HG03103 (cell line): ENCODE measurements around the gene ZC3H13.

Source experiments
- ATAC-seq: cut with Tn5 transposase; IDR thresholded peaks from one replicate; pipeline ENCODE4 v1.9.1; 2021; ENCODE audit warnings: low read depth; ENCODE audit not compliant: unreplicated experiment

ZC3H13 gene

DNA sequence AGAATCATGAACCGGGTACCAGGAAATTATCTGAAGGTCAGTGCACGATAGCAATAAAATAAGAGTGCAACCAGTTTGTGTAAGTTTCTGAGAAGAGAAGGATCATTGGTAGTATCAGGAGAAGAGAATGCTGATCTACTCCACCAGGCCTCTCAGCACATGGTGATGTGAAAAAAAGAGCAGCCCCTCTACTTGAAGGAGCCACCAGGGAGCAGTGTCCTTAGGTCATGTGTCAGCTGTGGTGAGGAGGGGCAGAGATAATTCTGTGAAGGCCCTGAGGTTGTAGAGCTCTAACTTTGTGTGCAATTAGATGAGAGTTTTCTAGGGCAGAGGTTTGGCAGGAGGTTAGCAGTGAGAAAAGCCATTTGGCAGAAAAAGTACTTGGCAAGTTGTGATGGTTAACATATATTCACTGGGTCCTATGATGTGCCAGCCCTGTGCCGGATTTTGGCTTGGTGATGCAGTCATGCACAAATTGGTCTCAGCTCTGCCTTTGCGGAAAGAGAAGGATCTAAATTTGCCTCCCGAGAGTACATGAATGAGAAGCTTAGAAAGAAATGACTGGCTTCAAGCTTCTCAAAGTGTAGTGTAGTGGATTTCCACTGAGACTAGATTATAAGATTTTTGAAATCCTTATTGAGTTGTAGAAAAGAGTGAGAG, 19.2 kb upstream of the ZC3H13 start:
- ATAC-seq = peak; percentile 79

DNA sequence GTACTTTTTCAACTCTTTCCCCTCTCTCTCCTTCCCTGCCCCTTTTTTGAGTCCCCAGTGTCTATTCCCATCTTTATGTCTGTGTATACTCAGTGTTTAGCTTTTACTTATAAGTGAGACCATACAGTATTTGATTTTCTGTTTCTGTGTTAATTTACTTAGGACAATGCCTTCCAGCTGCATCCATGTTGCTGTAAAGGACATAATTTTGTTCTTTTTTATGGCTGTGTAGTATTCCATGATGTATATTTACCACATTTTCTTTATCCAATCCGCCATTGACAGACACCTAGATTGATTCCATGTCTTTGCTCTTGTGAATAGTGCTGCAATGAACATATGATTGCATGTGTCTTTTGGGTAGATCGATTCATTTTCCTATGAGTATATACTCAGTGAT, 10.7 kb upstream of the ZC3H13 start:
- ATAC-seq = no peak

DNA sequence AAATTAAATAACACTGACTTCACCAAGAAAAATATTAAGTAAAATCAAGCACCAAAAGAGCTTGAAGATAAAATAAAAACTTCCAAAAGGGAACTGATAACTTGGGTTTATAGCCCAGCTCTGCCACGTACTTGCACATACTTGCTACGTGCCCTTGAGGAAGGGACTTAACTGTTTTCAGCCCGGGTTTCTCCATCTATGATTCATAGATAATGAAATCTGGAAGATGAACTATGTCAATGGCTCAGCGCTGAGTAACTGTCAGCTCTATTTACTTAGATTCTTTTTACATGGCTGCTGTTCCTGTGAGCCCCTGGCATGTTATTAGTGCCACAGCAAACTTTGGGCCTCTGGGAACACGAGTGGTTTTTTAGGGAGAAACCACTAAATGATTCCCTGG, 9.6 kb upstream of the ZC3H13 start:
- no peak for ATAC-seq

DNA sequence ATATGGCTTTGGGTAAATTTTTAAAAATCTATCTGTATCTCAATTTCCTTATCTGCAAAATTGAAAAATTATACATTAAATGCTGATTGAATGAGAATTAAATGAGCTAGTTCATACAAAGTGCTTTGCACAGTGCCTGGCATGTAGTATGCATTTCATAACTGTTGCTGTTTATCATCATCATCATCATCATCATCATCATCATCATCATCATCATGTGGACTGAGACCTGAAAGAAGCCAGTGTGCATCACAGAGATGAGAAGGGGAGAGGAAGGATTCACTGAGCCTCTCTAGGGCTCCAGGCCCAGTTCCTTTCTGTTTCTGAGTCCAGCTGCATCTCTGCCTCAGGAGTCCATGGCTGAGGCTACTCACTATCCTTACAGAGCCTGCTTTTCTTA, 6.9 kb upstream of the ZC3H13 start:
- no peak for ATAC-seq

DNA sequence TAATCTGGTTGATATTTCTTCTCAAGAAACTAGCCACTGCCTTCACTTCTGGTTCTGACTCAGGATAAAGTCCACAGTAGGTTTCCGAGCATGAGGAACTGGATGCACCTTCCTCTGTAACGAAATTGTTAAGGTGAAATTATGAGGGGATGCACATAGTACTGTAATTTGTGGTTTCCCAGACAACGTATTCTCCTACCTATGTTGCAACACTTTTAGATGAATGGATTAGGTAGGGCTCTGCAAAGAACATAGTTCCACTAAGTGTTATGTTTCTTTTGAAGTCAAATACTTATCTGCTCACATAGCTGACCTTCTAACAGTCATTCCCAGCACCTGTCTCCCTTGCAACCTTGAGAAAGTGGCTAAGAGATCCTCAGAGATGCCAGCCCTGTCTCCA, 5.7 kb upstream of the ZC3H13 start:
- no peak for ATAC-seq

DNA sequence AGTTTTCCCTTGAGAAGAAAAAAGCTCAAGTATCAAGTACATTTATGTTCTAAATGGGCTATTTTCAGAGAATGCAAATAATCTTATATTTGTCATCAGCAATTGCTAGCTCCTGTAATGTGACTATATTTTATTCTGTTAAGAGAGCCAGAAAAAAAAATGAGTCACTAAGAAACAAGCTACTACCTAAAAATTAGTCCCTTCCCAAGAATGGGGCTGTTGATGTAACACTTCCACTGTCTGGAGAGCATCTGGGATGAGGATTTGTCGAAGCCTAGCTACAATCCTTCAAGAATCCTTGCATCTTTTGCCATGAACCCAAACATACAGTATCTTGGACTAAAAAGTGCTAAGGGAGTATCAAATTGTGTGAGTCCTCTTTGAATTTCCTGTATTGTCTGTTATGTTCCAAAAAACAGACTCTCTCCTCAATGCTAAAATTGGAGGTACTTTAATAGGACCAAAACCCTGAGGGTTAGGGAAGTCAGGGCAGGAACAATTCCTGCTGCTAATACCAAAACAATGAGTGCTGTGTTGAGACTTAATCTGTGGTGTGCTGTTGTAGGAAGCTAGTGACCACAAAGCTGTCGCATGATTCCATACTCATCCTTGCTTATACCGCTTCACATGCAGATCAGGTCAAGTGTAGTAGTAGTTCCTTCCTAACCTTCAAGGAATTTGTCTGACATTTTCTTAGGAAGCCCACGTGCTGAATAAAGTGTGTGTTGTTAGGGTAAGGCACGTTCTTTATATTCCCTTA, 4.9 kb upstream of the ZC3H13 start:
- no peak for ATAC-seq

DNA sequence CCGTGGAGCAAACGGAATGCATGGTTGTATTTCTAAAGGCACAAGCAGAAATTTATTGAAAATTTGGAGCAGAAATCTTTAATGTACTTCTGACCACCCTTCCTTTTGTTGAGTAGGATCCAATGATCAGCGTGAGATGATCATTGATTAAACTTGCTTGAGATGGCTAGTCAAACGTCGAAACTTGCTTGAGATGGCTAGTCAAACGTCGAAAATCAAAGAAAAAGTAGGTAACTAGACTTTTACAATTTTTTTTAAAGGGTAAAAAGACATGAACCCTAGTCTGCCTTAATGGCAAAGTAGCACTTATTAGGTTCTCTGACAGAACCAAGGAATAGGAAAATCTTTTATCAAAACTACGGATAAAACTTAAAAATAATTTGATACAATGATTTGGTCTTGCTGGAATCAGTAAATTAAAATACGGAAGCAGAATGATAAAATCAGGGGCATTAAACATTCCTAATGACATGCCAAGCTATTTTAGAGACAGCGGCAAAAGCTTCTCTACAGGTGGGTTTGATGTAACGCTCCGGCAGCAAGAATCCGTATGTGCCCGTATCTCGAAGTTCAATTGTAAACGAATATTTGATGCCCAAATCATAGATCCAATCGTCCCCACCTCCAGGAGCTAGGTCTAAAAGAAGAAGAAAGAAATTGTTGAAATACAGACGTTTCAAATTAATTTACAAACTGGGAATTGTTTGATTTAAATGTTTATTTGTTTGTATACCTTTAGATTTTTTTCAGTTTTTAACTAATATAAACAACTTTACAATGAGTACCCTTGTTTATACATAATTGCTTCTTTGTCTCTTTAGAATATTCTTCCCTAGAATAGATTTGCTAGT, 841 bp upstream of the ZC3H13 start:
- ATAC-seq = no peak

DNA sequence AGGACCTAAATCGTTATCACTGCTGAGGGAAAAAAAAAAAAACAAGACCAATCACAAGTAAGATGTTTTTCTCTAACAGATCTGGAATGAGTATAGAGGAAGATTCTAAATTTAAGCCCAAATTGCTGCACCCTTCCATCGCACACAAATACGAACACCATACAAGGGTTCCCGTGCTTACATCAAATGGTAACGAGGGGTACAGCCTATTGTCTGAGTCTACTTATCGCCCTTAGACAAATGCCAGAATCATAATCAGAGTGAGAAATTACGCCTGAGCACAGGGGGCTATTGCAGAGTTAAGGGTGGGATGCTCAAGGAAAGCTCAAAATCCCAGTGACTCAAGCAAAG, 603 bp downstream of the ZC3H13 start:
- ATAC-seq = no peak

DNA sequence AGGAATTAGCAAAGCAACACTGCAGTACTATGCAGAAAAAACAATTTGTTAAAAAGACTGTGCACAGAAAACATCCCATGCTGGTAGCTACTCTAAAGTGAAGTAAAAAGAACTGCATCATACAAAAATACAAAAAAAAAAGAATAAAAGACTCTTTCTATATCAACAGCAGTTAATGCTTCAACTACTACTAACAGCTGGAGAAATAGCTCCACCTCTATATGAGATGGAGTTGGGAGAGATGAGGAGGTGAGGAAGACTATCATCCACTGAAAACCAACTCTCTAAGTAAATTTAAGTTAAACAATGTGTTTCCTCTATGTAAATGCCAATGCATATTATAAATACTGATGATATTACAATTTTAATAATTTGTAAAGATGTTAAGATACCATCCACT, 1.8 kb downstream of the ZC3H13 start:
- ATAC-seq = no peak

DNA sequence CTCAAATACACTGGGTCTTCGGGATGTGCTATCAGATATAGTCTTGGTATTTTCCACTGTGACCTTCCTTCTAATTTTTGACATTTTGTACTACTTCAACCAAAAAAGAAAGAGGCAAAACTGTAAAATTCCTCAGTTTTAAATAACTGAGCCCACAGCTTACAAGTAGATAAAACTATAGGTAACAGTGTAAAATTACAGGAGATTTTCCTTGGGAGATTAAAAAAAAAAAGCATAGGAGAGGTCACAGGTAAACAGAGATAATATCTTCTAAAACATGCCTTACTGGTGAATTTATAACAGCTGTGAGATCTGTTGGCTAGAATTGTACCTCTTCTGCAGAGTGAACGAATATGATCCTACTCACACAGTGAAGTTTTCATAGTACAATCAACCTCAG, 7.1 kb downstream of the ZC3H13 start:
- no peak for ATAC-seq

DNA sequence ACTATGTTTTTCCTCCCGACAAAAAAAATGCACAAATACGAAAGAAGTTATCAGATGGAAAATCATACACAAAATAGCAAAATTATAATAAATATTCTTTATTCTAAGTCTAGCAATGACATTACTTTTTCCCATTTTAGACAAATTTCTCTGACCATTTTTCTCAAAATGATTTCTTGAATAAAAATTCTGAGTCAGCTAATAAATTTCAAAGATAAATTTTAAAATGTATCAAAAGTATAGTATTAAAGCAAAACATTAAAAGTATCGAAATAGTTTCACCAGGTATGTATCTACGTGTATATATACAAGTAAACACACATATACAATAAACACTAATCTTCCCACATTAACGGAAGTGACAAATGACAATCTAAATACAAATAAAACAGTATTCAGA, 8.9 kb downstream of the ZC3H13 start:
- ATAC-seq = no peak

DNA sequence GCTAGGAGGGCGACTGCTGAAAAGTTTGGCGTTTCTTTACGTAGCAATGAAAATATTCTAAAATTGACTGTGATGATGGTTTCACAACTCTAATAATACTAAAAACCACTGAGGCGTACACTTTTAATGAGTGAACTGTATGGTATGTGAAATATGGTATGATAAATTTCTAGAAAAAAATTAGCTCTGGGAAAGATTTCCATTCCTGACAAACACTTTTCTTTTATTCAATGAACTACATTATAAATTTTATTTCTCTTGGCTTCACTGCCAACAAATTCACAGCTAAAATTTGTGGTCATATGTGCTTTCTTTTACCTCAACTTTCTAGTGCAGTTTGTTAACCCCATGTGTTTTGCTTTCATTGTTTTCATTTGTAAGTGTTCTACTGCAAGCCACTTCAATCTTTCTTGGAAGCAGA, 11.1 kb downstream of the ZC3H13 start:
- ATAC-seq = no peak

DNA sequence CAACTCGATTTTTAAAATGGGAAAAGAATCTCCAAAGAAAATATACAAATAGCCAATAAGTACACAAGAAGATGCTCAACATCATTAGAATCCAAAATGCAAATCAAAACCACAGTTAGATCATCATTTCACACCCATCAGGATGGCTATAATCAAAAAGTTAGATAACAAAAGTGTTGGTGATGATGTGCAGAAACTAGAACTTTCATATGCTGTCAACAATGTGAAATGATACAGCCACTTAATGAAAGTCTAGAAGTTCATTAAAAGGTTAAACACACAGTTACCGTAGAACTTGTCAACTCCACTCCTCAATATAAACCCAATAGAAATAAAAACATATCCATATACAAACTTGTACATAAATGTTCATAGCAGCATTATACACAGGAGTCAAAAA, 11.8 kb downstream of the ZC3H13 start:
- no peak for ATAC-seq

DNA sequence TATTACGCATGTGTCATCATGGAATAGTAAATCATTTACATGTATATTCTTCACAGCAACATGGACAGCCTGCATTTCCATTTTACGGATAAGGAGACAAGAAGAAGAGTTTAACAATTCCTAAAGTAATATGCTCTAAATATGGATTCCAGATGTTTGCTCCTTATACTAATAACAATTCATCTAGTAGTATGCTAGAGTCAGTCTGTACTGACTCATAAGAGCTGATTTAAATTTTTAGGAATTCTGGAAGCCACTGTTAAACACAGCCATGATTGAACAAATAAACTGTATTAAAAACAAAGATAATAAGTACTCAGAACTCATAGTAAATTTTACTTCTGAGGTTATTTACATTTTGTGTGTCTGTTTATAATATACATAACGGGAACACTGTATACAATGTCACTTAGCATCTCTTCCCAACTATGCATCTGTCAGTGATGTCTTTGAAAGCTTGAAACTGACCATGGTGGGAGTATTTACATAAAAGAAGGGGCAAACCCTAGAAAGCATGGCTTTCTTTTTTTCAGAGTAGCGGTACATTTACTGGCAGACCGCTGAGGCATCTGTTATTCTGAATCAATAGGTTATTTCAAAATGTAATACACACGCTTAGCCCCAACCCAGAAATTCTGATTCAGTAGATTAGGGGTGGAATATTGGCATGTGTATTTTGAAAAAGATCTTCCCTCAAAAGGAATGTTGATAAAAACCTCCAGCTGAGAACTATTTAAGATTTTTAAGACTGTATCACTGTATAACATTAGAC, 12.9 kb downstream of the ZC3H13 start:
- ATAC-seq = no peak

DNA sequence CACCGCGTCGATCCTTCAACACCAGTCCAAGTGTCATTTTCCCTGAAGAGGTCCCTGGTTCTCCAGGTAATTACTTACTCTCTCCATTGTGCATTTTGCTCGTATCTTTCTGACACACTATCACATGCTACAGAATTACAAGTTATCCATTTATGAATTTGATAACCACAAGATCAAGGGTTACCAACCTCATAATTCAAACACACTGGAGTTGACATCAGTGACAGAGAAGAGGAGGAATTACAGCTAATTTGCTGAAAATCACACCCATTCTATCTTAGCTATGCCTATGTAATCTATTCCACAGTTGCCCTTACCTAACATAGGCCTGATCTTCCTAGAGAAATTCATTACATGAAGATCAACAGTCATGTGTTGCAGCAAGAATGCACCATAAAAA, 14.2 kb downstream of the ZC3H13 start:
- no peak for ATAC-seq

DNA sequence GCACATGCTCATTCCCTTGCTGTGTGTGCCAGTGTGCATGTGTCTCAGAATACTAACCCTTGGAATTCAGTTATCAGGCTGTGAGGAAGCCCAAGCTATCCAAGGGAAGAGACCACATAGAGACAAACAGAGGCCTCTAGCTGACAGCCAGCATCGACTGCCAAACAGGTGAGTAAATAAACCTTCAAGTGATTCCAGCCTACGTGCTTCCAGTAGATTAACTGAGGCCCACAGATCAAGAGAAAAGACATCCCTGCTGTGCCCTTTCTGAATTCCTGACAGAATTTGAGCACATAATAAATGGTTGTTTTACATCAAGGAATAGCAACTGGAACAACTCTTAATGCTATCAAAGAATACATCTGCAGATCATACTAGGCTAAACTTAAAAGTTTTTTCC, 17.5 kb downstream of the ZC3H13 start:
- ATAC-seq = no peak

DNA sequence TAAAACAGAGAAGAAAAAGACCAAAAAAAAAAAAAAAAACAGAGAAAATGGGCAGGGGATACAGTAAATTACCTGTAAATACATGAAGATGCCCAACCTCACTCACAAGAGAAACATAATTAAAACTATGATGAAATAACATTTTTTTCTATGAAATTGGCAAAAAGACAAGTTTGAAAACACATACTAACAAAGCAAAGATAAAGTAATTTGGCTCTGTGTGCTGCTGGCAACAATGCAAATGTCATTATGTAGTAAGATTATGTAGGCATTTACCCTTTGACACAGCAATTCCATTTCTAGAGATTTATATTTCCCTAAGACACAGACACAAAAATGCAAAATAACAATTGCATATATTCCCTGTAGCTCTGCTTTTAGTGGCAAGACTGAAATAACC, 20.2 kb downstream of the ZC3H13 start:
- no peak for ATAC-seq

DNA sequence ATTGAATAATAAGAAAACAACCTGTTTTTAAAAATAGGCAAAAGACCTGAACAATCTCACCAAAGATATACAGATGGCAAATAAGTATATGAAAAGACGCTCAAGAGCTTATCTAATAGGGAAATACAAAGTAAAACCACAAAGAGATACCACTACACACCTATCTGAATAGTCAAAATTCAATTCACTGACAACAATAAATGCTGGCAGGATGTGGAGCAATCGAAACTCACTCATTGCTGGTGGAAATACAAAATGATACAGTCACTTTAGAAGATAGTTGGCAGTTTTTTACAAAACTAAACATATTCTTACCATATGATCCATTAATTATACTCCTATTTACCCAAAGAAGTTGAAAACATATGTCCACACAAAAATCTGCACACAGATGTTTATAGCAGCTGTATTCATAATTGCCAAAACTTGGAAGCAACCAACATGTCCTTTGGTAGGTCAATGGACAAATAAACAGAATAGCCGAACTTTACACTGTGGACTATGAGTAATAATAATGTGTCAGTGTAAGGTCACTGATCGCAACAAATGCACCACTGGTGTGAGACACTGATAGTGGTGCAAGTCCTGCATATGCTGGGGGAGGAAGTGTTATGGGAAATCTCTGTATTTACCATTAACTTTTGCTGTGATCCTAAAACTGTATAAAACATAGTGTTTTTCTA, 20.8 kb downstream of the ZC3H13 start:
- no peak for ATAC-seq

DNA sequence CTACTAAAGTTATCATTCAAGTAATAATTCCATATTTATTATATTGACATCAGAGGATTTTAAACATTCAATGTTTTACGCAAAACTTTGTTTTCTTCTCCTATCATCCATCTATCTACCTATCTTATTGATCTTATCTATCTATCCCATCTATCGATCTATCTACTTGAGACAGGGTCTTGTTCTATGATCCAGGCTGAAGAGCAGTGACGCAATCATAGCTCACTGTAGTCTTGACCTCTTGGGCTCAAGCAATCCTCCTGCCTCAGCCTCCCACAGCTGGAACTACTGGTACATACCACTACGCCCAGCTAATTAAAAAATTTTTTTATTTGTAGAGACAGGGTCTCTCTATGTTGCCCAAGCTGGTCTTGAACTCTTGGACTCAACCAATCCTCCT, 27.4 kb downstream of the ZC3H13 start:
- ATAC-seq = no peak

DNA sequence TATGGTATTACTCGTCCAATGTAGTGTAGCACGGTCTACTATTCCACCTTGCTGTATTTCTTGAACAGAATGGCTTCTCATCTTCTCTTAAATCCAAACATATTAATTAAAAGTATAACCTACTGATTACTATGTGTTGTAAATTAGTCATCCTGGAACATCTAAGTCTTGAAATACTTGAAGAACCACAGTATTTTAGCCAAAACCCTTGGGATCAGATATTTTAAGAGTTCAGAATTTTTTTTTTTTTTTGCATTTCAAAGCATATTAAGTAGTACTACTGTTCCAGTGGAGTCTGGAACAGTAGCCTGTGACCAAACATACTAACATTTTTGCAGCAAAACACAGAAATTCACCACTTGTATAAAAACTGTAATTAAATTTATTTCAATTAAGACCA, 30.1 kb downstream of the ZC3H13 start:
- no peak for ATAC-seq
